SU-DHL-6 (cell line): ENCODE measurements around the gene PPY.

Experiments
- H2AFZ ChIP-seq: fragments of 200-600 bp; sonication (generic); 2 replicates; pipeline ENCODE4 v1.6.1; 2014; ENCODE audit warnings: low read depth, mild to moderate bottlenecking, moderate library complexity, mixed read lengths, antibody characterized with exemption, low read length; ENCODE audit not compliant: severe bottlenecking
- H3F3A ChIP-seq: fragments of 200-600 bp; shearing (Covaris generic); 2 replicates; pipeline ENCODE4 v1.6.0; 2016; ENCODE audit warnings: antibody characterized with exemption, mild to moderate bottlenecking; ENCODE audit not compliant: insufficient read depth
- H3K27ac ChIP-seq: fragments of 200-600 bp; sonication (generic); 2 replicates; pipeline ENCODE4 v1.5.1; 2016; ENCODE audit warnings: low read depth, mild to moderate bottlenecking, low read length, moderate library complexity, mixed read lengths
- H3K27me3 ChIP-seq: fragments of 200-600 bp; sonication (generic), shearing (Covaris generic); 2 replicates; pipeline ENCODE4 v1.6.0; 2014; ENCODE audit warnings: mild to moderate bottlenecking, low read length
- H3K36me3 ChIP-seq: fragments of 200-600 bp; sonication (generic); 2 replicates; pipeline ENCODE4 v1.6.1; 2014; ENCODE audit warnings: mild to moderate bottlenecking, low read length, mixed read lengths
- H3K4me2 ChIP-seq: fragments of 300-600, 200-600 bp; shearing (Covaris generic), sonication (generic); 2 replicates; pipeline ENCODE4 v1.6.0; 2014; ENCODE audit warnings: low read length, low read depth, mild to moderate bottlenecking; ENCODE audit not compliant: poor library complexity, severe bottlenecking
- H3K4me3 ChIP-seq: fragments of 200-600 bp; sonication (generic); 2 replicates; pipeline ENCODE4 v1.5.1; 2014; ENCODE audit warnings: antibody characterized with exemption, low read length, mild to moderate bottlenecking, mixed read lengths; ENCODE audit not compliant: insufficient read depth, poor library complexity, severe bottlenecking
- H3K79me2 ChIP-seq: fragments of 200-600 bp; sonication (generic); 2 replicates; pipeline ENCODE4 v1.6.1; 2014; ENCODE audit warnings: mild to moderate bottlenecking, low read length, moderate library complexity; ENCODE audit not compliant: insufficient read depth
- H3K9ac ChIP-seq: fragments of 200-600 bp; sonication (generic); 2 replicates; pipeline ENCODE4 v1.7.0; 2014; ENCODE audit warnings: mild to moderate bottlenecking, low read length
- H3K9me2 ChIP-seq: fragments of 200-600 bp; sonication (generic); replicated peaks from 2 replicates; pipeline ENCODE4 v1.6.1; 2014; ENCODE audit warnings: low read length; ENCODE audit not compliant: insufficient read depth
- H3K9me3 ChIP-seq: fragments of 200-600 bp; sonication (generic); 2 replicates; pipeline ENCODE4 v1.6.1; 2014; ENCODE audit warnings: low read length, mixed read lengths; ENCODE audit not compliant: insufficient read depth
- H4K20me1 ChIP-seq: fragments of 200-600 bp; sonication (generic); 2 replicates; pipeline ENCODE4 v1.6.1; 2014; ENCODE audit warnings: low read depth, mild to moderate bottlenecking, antibody characterized with exemption, low read length, moderate library complexity, mixed read lengths
- EZH2phosphoT487 ChIP-seq: fragments of 200-600 bp; sonication (generic), shearing (Covaris generic); conservative IDR thresholded peaks from 2 replicates; pipeline ENCODE4 v1.6.1; 2018; ENCODE audit warnings: mild to moderate bottlenecking, antibody characterized with exemption, low read length, moderate library complexity, mixed read lengths
- TF ChIP-seq, protein P1 (sequence below): fragments of 200-600 bp; sonication (generic); IDR thresholded peaks from one replicate; pipeline ENCODE4 v1.5.1; 2017; ENCODE audit warnings: antibody characterized with exemption, mild to moderate bottlenecking, low read length, moderate library complexity; ENCODE audit not compliant: insufficient read depth, poor library complexity, severe bottlenecking

Gene PPY

DNA sequence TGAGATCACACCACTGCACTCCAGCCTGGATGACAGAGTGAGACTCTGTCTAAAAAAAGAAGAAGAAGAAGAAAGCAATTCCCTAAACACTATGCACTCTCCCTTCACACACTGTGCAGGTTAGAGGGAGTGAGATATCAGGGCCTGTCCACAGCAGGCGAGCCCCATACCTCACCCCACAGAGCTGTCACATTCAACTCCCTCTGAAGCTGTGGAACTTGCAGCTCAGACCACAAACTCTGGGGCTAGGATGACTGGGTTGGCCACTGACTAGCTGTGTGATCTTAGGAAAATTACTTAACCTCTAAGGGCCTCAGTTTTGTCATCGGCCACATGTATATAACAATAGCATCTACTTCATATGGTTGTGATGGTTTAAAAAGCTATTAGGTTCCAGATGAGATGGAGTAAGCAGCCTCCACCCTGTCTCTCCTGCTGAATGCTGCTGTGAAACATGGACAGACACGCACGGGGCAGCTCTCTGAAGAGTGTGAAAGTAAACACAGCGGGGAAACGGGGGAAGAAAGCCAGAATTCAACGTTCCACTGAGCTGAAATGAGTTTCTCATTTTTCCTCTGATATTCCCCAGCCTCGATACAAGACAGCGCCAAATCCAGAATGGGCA, 25.1 kb upstream of the PPY start:
- Histone ChIP-seq H3K79me2 (no peaks in the 10 kb centered on the region), H4K20me1 (no peaks in the 10 kb centered on the region), H3F3A (no peaks in the 10 kb centered on the region), H3K4me2 (no peak overlapping the region), H3K9ac (no peak overlapping the region), H3K9me3 (no peaks in the 10 kb centered on the region), H3K4me3 (no peak overlapping the region), H2AFZ (no peak overlapping the region), H3K27me3 (no peaks in the 10 kb centered on the region), H3K9me2 (no peaks in the 10 kb centered on the region), H3K27ac (no peak overlapping the region), H3K36me3 (no peaks in the 10 kb centered on the region)
- TF ChIP-seq, protein P1, sequence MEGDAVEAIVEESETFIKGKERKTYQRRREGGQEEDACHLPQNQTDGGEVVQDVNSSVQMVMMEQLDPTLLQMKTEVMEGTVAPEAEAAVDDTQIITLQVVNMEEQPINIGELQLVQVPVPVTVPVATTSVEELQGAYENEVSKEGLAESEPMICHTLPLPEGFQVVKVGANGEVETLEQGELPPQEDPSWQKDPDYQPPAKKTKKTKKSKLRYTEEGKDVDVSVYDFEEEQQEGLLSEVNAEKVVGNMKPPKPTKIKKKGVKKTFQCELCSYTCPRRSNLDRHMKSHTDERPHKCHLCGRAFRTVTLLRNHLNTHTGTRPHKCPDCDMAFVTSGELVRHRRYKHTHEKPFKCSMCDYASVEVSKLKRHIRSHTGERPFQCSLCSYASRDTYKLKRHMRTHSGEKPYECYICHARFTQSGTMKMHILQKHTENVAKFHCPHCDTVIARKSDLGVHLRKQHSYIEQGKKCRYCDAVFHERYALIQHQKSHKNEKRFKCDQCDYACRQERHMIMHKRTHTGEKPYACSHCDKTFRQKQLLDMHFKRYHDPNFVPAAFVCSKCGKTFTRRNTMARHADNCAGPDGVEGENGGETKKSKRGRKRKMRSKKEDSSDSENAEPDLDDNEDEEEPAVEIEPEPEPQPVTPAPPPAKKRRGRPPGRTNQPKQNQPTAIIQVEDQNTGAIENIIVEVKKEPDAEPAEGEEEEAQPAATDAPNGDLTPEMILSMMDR, result no peak
- no peak for TF ChIP-seq EZH2phosphoT487

DNA sequence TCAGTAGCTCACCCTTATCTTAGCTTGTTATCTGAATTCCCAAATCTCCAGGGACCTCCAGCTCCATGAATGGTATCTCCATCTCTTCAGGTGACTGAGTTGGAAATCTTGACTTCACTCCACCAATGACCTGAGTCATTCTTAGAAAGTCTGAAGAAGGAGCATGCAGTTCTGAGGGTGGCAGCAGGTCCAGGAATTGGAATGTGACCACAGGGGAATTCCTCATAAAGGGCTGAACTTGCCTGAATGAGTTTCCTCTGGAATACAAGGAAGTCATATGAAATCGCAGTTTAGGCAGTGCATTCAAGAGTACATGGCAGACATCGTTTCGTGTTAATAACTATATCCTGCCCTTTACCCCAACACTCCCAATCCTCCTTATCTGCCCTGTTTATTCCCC, 24.0 kb upstream of the PPY start:
- Histone ChIP-seq H3K4me3 (no peak overlapping the region), H3K9ac (no peak overlapping the region), H3K4me2 (no peak overlapping the region), H3K27ac (no peak overlapping the region), H2AFZ (no peak overlapping the region), H4K20me1 (no peaks in the 10 kb centered on the region), H3K9me2 (no peaks in the 10 kb centered on the region), H3K36me3 (no peaks in the 10 kb centered on the region), H3K79me2 (no peaks in the 10 kb centered on the region), H3K9me3 (no peaks in the 10 kb centered on the region), H3F3A (no peaks in the 10 kb centered on the region), H3K27me3 (no peaks in the 10 kb centered on the region)
- TF ChIP-seq, protein P1, result no peak
- TF ChIP-seq EZH2phosphoT487, result no peak

DNA sequence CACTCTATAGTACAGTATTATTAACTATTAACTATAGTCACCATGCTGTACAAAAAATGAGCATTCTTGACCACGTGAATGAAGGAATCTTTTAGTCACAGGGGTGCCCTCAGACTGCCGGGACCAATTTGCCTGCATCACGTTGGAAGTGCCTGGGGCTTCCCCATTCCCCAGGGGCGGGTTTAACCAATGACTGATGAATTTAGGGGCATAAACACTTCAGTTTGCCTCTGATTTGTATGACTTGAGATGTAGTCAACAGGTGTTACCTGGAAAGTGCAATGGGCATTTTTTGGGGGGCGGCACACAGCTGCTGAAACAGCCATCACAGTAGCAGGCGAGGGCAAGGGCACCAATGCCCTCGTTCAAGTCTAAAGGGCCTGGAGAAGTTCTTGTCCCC, 20.2 kb upstream of the PPY start:
- Histone ChIP-seq H2AFZ (no peak overlapping the region), H3F3A (no peaks in the 10 kb centered on the region), H3K79me2 (no peaks in the 10 kb centered on the region), H3K4me3 (no peak overlapping the region), H3K27ac (no peak overlapping the region), H3K36me3 (no peaks in the 10 kb centered on the region), H4K20me1 (no peaks in the 10 kb centered on the region), H3K9ac (no peak overlapping the region), H3K9me3 (no peaks in the 10 kb centered on the region), H3K4me2 (no peak overlapping the region), H3K27me3 (no peaks in the 10 kb centered on the region), H3K9me2 (no peaks in the 10 kb centered on the region)
- TF ChIP-seq, protein P1, result no peak
- no peak for TF ChIP-seq EZH2phosphoT487
